Inflammatory macrophage treated with lipopolysaccharide for 4 hours (primary cell): ENCODE measurements around the gene IL1RAPL1.
A peak's percentile ranks its signal among the peaks of the same experiment; 100 is the strongest.
"Not testable (repeated sequence)": the region's sequence is repeated elsewhere in the genome, so short reads cannot be mapped to it uniquely, and the experiment has no call there.

Experiments
- DNase-seq: peaks from one replicate; pipeline ENCODE4 v3.0.0-alpha.2; 2020

Gene IL1RAPL1

DNA sequence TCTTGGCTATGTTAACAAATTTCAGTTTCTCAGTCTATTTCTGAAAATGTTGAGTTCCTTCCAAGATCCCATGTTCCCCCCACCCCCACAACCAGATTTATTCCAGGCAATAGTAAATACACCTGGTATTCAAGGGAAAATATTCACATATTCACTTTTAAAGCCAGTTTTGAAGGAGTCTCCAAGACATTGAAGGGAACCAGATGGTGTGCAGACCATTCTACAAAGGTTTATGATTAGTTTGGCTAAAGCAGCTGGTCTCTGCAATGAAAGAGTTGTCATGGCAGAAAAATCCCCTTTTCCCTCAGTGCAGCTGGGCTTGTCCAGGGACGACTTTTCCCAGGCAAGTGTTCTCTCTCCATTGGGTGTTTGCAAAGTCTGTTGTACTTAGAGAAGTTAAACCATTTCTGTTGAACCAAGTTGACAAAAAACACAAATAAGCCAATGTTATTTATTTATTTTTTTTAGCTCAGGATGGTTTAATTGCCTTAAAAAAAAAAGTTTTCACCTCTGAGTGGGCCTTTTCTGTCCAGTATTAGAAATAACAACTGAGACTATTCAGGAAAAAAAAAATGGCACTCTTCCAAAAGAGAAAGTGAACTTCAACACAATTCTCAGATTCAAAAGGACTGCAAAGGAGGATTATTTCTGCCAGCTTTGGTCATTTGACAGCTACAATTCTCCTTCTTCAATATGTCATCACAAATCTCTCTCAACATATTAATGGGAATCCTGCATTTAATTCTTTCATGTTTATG, 410.6 kb downstream of the IL1RAPL1 start:
- no peak for DNase-seq

DNA sequence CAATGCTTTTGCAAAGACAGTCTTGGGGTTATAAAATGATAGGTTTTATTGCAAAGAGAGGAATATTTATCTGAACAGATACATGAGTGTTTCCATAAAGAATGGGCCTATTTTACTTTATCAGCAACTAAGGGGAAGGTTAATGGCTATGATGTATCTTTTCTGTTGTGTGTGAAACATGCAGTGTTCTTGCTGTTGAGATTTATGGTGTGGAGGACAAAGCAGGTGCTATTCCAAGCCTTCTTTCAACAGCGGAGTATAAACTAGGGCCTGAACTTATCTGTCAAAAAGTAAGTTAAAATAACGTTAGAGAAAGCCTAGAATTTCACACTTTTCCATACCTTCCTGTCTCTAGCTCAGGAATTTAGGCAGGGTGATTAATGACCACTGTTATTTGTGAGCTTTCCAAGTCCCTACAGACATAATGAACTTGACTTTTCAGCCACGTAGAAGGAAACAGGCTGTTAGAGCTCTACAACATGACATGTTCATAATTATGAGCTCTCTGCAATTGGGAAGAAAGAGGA, 411.4 kb downstream of the IL1RAPL1 start:
- no peak for DNase-seq

DNA sequence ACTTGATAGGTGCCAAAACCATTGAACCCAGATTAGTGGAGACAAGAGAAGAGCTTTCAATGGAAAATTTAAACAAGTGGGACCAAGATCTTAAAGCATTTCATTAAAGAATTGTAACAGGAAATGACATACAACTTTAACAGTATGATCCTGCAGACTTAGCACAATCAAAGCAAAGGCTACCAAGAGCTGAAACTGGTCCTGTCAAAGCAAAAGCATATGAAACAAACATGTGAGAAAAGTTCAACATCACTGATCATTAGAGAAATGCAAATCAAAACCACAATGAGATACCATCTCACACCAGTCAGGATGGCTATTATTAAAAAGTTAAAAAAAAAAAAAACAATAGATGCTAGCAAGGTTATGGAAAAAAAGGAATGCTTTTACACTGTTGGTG, 425.6 kb downstream of the IL1RAPL1 start:
- DNase-seq = no peak

DNA sequence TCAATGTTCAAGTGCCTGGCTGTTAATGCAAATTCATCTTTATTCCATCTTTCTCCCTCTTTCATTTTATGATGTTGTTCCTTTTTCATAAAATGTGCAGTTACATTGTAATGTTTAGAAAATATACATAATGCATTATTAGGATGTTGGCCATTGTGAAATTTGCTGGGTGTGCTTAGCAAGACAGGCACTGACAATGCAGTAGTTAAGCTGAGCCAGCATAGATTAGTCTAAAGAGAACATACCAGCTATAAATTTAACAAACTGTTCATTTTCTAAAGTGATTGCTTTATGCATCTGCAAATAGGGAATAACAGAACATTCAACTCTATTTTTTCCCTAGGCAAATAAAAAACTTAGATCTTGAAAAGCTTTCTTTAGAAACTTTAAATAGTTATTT, 436.0 kb downstream of the IL1RAPL1 start:
- no peak for DNase-seq

DNA sequence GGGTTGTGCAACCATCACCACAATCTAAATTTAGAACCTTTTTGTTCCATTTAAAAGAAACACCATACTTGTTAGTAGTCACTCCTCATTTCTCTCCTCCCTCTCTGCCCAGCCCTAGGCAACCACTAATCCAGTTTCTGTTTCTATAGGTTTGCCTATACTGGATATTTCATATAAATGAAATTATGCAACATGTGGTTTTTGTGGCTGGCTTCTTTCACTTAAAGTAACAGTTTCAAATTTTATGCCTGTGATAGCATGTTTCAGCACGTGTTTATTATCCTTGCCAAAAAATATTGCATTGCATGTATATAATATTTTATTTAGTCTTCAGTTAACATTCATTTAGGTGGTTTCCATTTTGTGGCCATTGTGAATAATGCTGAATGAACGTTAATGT, 437.6 kb downstream of the IL1RAPL1 start:
- peak; percentile 83 for DNase-seq

DNA sequence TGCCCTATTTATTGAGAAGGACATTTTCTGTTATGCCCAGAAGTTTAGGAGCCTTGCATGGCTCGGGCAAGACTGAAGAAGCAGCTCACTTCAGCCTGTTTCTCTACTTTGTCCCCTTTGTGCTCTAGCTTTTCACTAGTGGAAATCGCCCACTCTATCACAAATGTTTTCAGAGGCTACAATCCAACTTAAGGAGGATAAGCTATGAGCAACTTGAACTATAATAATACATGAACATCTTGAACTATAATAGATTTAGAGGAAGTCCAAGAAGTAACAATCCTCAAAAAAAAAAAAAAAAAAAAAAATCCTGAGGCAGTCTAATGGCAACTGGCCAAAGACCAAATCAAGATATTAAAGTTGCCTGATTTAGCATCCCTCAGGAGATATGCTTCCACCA, 452.3 kb downstream of the IL1RAPL1 start:
- no peak for DNase-seq

DNA sequence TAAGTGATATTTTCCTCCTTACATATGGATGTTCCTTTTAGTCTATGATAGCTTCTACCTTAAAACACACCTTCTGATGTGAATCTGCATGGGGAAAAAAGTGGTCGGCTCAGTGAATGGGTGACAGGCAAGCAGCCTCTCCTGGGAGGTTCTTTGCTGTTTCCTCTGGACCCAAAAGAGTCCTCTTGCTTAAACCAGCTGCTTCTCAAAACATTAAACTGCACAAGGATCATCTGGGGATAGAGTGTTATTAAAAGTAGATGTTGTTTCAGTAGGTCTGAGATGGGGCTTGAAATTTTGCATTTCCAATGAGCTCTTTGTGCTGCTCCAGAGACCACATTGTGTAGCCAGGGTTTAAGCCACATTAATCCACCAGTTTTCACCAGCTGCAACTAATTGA, 452.9 kb downstream of the IL1RAPL1 start:
- DNase-seq = no peak

DNA sequence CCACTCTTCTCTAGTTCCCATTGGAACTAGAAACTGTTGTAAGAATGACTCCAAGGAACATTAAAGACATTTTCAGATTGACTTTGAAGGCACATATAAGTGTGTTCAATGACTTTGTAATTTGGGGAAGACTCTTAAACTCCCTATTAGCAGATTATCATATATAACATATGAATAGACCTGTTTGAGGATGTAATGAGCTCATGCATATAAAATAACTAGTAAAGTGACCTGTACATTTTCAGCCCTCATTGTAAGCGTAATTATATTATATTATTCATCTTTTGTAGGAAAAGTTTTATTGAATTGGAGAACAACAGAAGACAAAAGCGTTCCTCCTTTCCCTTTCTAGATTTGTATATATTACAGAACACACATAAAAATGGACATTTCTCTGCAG, 455.1 kb downstream of the IL1RAPL1 start:
- no peak for DNase-seq

DNA sequence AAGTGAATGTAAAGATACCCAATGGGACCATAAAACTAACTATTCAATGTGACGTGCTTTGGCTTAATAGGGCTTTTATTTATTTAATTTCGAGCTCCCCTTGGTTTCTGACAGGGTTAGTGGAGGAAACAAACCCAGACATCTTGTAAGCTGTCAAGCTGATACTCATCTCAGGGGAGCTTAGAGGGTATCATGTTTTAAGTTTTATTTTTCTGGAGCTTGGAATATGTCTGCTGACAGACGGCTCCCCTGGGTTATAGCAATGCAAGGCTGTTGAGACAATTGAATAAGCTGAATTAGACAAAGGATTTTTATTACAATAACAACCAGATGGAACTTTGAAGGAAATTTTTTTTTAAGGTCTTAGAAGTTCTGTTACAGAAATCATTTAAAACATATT, 456.5 kb downstream of the IL1RAPL1 start:
- DNase-seq = no peak

DNA sequence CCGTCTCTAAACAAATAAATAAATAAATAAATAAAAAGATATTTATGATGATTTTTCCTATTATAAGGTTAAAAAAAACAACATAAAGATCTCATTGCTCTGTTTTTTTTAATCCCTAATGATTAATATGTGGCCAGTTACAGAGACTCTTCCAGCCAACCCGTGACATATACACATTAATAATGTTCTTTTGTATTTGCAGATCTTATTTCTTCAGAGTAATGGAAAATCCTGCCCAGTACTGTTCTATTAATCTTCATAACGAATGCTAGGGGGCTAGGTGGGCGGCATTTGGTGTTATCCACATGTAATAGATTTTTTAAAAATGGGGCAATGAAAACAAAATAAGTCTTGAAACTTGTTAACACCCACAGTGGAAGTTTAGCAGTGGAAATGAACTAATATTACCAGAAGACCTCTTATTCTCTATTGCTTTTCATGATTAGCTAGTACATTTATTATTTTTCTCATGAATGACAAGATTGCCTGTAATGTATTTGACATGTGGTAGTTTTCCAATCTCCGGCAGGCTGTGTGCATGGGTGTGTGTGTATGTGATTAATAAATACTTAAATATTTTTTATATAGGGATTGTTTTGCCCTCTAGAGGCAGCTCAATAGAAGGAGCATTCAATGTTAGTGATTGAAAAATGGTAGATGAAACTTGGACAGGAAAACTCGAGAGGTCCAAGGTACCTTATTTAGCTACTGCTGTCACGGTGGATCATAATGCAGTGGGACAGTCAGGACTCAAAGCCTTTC, 457.4 kb downstream of the IL1RAPL1 start:
- DNase-seq = no peak

DNA sequence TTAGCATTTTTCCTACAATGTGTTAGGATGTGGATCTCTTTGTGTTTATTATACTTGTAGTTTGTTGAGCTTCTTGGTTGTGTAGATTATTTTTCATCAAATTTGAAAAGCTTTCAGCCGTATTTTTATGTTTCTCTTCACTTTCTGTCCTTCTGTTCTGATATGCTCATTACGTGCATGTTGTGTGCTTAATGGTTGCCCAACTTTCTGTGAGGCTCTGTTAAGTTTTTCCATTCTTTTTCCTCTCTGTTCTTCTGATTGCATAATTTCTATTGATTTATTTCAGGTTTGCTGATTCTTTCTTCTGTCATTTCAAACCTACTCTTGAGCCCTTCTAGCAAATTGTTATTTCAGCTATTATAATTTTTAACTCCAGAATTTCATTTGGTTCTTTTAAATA, 478.2 kb downstream of the IL1RAPL1 start:
- no peak for DNase-seq

DNA sequence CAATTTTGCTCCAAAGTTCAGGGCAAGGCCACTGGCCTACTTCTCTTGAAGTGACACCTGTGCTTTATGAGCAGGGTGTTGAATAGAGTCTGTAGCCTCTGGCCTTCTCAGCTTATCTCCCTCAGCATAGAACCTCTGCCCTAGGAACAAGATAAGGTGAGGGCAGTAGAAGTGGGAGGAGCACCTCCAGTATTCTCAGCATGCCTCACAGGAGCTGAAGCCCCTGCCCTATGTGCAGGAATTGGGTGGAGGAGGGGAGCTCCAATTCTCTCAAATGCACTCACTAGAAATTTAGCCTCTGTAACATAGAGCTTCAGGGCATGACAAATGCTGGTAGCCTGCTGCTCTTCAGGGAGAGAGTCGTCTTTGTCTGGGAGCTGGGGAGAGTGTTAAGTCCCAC, 479.3 kb downstream of the IL1RAPL1 start:
- no peak for DNase-seq

DNA sequence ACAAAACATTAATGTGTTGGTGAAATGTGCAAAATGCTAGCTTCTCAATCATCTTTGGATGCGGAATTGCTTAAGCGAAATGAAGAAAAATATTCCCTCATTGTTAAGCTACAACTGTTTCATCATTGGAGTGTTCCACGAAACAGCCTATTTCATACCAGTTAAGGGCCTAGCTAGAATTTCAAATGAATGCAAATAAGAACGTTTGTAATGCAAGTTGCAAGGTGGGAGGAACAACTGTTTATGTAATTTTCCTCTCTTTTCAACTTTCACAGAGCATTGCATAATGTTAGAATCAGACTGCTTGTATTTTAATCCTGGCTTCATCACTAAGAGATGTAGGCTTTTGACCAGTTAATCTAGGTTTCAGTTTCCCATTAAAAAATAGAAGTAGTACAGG, 480.1 kb downstream of the IL1RAPL1 start:
- no peak for DNase-seq

DNA sequence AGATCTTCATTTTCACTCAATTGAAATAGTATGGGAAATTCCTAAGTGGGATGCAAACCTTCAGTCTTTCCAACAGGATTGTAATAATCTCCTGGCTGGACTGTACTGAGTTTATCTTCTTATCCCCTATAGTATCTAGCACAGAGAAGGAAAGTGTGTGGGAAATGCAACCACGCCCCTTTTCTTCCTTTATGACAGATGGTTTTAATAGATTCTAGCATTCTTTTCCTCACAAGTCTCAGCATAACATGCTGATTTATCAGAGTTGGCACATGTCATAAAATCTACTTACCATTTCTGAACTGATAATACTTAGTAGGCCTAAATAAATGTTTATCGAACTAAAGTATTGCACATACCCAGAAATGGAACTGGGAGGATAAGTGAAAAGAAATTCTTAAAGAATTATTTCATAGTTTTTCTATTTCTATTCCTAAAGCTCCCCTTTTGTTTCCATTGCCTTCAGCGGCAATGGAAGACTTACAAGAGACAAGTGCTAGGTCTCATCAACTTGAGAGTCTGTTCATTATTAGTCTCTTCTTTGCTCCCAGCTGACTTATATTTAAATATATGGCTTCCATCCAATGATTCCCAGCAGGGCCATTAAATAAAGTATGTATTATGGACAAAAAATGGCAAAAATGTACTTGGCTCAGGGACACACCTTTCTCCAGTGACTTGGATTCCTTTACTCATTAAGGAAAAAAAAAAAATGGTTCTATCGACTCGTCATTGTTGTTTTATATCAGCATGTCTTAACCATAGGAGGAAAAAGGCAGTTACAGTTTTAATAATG, 484.5 kb downstream of the IL1RAPL1 start:
- no peak for DNase-seq

DNA sequence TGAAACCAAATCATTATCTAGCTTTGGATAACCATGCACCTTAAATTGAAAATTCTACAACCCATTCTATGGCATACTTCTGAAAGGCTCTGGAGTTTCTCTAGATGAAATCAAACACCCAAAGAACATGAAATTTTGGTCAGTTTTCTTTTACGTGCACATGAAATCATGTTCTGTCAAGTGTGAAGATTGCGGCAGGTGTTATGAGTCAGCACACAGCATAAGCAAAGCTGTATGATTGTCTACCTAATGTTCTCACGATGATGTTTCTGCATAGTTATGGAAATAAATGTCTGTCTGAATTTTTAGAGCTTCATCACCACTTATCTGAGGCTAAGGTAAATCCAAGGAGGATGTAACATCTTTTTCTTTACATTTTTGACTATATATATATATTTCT, 495.3 kb downstream of the IL1RAPL1 start:
- no peak for DNase-seq

DNA sequence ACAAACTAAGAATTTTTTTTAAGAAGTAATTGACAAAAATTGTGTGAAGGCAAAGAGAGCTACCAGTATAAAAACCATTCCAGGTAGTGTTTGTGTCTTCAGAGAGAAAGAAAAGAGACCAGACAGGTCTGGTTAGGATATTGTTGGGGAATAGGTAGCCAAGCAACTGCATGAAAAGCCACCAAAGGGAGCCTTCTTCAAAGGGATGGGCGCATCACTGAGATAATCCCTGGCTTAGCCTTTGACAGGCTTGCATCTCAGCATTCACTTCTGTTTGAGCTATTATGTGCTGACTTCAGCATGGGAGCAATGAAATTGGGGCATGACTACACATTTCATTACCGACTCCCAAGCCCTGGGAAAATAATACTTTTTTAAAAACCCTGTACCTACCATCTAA, 496.6 kb downstream of the IL1RAPL1 start:
- DNase-seq = no peak

DNA sequence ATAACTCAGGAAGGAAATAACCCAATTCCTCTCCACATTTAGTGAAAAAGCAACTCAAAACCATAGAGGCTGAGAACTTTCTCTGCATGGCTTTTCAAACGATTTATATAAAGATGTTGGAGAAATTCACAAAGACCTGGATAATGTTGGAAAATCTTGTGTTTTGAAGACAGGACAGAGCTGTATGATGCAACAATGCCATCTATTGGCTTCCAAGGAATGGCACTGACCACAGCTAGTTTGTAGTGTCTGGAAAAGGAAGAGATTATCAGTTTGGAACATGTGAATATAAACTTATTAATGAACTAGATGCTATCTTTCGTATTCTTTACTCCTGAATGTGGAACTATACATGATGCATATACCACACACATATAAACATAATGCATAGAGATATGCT, 503.6 kb downstream of the IL1RAPL1 start:
- DNase-seq = no peak

DNA sequence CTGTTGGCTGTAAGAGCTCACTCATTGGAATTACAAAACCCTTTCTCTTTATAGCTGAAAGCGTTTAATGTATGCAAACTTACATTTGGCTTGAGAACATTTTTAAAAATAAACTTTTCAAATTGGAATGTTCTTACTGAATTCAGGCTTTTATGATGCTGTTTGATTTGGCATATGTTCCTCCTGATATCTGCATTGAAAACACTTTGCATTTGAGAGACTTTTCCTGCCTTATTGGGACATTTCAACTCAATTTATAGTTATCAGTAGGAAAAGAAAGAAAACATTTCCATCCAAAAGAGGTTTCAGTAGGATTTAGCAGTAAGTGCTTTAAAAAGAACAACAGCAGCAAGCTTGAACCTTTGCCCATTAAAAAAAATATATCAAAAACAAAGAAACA, 520.0 kb downstream of the IL1RAPL1 start:
- no peak for DNase-seq

DNA sequence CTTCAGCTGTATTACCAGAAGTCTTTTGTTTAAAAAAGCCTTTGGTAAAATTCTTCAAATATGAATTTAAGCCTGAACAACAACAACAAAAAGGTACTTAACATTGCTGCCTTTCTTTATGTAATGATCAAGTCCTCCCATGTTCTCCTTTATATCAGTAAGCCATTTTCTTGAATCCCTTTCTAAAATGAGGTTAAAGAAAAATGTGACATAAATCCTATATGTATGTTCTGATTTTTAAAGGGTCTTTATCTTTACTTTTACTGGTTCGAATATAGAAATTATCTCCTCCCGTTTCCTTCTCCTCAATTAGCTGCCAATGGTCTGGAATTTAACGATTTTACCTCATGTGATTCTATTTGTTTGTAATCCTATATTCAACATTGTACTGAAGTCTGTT, 522.8 kb downstream of the IL1RAPL1 start:
- DNase-seq = no peak

DNA sequence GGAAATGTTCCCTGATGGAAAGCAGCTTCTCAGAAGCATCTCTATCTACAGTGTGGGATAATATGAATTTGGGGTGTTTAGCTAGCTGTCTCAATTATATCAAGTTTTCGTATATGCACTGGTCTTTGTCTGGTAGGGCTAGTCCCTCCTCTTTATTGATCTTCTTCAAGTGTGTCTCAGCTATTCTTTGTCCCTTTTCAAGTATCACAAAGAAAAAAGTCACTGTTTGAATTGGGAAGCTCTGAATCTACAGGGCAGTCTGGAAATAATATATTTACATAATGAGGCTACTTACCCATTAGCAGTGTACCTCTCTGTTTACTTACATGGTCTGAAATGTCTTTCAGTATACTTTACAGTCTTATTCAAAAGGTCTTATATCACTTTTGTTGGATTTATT, 526.0 kb downstream of the IL1RAPL1 start:
- no peak for DNase-seq

DNA sequence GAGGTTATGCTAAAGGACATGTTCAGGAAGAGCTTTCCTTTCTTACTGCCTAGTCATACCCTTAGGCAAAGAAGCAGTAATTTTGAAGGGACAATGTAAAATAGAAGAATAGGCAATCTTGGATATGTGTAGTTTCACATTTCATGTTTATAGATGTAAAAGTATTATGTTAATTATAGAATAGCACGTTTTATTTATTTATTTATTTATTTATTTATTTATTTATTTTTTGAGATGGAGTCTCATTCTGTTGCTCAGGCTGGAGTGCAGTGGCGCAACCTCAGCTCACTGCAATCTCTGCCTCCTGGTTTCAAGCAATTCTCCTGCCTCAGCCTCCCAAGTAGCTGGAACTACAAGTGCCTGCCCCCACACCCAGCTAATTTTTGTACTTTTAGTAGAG, 535.6 kb downstream of the IL1RAPL1 start:
- not testable (repeated sequence) for DNase-seq

DNA sequence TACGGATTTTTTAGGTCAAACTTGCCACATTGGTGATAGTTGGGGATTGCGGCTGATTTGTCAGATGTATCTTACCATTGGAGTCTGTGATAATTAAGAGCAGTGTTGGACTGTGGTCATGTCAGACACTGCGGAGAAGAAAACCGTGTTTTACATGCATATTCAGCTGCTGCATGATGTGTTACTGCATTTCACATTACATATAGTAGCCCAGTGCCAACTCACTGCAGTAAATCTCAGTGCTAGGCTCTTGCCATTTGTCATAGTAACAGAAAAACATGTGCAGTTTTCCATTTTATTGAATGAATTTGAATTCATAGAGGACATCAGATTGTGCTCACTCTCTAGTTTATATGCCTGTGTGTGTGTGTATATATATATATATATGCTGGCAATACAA, 543.7 kb downstream of the IL1RAPL1 start:
- no peak for DNase-seq

DNA sequence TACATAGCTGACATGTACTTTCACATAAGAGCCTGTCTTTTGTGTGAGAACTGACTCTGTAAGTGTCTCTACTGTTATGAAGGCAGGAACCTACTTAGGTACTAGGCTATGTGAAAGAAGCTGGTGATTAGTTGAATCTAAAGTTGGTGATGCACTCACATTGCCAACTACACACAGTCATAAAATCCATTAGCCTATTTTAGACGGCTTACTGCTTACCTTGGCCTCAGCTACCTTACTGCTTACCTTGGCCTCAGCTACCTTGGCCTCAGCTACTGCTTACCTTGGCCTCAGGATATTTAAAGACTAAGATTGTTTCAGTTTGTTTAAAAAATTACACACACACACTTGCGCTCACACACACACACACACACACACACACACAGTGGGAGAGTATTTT, 549.7 kb downstream of the IL1RAPL1 start:
- no peak for DNase-seq

DNA sequence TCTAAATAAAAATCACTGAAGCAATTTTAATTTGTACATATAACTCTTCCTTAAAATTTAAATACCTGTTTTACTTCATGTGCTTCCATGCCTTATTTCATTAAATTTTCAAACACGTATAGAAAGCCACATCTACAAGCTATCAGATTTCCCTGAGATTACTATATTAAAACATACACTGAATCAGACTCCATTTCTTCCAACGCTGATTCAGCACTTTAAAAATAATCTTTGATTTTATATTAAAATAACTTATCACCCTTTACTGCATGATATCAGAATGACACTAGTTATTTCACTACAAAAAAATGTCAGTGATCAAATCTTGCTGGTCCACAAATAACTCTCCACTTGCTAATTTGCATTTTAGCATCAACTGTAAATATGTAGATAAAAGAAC, 550.8 kb downstream of the IL1RAPL1 start:
- no peak for DNase-seq
